COLO668 (cell line): ENCODE data around the gene RFX3.

Source experiments
- DNase-seq: peaks from one replicate; lab custom pipeline; 2025; ENCODE audit not compliant: unreplicated experiment; lab: John Stamatoyannopoulos, UW

RFX3 gene

GRCh38 chr9:3478549-3478953, 47.2 kb downstream of the RFX3 start:
- no peak for DNase-seq

DNA sequence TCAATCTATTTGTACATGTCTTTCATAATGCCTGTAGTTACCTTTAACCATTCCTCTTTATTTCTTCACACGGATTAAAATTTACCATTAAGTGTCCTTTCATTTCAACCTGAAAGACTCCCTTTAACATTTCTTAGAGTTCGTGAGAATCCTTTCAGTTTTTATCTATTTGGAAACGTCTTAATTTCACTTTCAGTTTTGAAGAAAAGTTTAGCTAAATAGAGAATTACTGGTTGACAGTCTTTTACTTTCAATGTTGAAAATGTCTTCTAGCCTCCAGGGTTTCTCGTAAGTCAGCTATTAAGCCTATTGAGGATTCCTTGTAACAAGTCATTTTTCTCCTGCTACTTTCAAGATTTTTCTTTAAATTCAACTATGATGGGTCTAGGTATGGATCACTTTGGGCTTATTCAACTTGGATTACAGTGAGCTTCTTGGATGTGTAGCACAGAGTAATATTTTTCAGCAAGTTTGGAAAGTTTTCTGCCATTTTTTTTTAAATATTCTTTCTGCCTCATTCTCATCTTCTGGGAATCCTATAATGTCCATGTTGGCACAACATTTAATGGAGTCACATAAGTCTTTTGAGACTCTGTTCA, 48.5 kb downstream of the RFX3 start:
- DNase-seq = no peak

- no peak for DNase-seq
Measured at GRCh38 chr9:3475300-3476020, 50.3 kb downstream of the RFX3 start.

- DNase-seq = no peak
Measured at GRCh38 chr9:3474821-3475220, 51.0 kb downstream of the RFX3 start.

GRCh38 chr9:3473405-3473804, 52.4 kb downstream of the RFX3 start:
- no peak for DNase-seq

GRCh38 chr9:3471883-3472282, 53.9 kb downstream of the RFX3 start:
- DNase-seq = no peak

DNA sequence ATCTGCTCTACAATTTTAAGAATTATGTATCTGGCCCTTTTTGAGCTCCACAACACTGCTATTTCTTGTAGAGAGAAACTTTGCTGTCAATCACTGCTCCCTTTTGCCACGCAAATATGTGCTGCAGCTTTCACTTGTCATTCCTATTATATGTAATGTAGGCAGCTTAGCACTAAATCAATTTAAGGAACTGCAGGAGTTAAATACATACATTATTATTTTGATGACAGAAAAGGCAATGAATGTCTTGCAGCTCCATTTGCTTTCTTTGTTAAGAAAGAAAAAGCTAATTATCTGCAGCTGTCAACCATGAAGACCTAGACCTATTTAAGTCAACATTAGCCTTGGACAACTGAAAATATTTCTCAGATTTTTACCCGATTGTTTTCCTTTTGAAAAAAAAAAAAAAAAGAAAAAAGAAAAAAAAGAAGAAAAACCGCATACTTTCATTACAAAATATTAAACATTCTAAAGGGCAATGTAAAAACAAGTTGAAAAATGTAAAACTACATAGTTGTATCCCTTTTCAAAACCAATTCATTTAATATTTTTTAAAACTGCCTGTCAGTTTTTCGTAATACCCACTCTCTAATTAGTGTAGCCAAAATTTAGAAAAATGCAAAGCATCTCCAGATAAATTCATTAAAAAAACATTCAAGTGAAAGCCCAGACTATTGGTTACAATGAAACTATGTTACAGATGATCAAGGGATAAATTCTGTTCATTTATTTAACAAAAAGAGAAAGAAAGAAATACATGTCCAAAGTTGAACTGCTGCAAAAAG, 57.2 kb downstream of the RFX3 start:
- no peak for DNase-seq

DNA sequence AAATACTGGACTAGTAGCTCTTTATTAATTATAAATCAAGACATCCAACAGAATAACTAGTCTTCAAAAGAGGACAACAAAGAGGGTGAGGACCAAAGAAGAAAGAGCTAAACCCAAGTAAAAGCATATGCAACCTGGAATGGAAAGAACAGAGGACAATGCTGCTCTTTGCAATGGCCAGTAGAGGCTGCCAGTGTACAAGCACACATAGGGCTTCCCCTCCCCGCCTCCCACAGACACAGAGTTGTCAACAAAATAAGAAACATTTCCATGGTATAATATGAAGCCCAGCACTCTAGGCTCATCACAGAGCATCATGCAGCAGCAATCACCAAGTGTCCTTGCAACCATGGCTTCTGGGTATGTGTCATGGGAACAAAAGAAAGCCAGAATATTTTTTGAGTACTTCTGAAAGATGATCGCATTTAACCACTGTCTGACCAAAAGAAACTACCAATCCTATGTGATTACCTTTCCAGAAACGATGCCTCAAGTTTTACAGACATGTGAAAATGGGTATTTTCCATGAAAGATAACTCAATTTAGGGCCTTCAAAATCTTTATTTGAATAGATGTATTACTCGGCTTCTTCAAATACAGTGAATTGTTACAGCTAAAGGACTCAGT, 58.1 kb downstream of the RFX3 start:
- peak; percentile 38 for DNase-seq

DNA sequence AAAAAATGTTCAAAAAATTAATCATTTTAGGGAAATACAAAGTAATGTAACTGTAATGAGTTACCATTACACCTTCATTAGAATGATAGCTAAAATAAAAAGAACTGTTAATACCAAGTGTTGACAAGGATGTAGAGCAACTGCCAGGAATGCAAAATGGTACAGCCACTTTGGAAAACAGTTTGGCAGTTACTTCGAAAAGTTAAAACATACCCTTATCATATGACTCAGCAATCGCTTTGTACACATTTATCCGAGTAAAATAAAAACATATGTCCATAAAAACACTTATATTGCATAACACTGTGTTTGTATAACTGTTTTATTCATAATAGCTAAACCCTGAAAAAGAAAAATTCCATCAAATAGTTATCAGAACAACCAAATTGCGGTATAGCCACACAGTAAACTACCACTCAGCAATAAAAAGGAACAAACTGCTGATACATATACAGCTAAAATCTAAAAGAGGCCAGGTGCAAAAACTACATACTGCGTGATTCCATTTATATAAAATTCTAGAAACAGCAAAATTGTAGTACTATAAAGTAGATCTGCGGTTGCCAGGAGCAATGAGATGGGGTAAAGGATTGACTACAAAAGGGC, 61.7 kb downstream of the RFX3 start:
- DNase-seq = no peak

- DNase-seq = no peak
Measured at GRCh38 chr9:3458806-3459475, 66.9 kb downstream of the RFX3 start.

- no peak for DNase-seq
Measured at GRCh38 chr9:3457175-3457574, 68.6 kb downstream of the RFX3 start.

DNA sequence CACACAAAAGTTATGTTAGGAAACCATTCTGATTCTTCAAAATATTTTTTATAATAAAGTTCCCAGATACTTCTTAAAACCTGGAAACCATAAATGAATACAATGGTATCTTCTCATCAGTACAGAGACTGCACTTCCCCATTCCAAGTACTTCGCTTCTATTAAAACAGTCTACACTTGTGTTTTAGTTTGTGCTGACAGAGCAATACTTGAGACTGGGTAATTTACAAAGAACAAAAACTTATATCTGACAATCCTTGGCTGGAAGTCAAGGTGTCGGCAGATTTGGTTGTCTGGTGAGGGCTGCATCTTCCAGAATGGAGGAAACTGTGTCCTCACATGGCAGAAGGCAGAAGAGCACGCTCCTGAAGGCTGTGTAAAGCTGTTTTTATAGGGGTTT, 70.1 kb downstream of the RFX3 start:
- DNase-seq = no peak

DNA sequence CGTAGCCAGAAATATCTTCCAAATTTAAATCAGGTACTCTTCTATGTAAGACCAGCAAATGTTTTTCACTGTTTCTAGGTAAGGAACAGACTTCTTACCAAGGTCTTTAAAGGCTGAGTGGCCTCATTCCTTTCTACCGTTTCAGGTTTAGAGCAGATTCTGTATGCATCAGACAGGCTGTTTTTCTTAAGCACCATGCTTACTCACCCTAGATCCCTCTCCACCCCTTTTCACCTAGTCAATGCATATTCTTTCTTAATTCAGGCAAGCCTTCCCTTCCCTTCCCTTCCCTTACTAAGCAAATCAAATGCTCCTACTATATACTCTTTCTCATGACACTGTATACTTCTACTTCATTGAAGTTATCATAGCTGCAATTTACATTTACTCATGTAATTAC, 70.7 kb downstream of the RFX3 start:
- no peak for DNase-seq

DNA sequence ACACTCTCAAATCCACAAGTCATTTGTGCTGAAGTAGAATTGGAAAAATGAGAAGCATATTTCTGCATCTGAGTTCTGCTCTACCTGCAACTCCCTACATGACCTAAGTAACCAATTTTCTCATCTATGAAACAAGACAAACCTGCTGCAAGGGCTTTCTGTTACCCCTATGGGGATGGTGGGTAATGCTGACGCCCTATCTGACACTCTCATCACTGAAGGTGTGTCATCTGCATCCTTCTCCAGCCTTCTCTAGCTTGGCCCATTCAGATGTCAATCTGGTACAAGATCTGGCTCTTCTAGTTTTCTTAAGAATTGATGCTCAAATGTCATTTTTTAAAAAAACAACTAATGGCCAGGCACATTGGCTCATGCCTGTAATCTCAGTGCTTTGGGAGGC, 73.8 kb downstream of the RFX3 start:
- DNase-seq = no peak

GRCh38 chr9:3447788-3448187, 78.0 kb downstream of the RFX3 start:
- DNase-seq = no peak

GRCh38 chr9:3447143-3447542, 78.7 kb downstream of the RFX3 start:
- DNase-seq = no peak

DNA sequence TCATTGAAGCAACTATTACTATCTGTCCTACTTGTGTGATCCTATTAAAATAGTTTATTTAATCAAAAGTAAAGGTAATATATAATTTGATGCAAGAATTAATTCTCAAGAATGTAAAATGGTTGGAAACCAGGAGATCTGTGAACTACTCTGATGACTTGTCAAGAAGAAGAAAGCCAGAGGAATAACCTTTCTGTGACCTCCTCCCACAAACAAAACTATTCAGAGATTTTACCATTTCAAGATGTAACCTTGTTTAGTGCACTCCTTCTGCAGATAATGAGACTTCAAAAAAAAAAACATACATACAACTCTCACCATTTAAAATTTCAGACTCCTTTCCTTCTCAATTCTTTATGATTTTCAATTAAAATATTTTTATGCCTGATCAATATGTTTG, 79.5 kb downstream of the RFX3 start:
- DNase-seq = no peak

GRCh38 chr9:3444016-3444415, 81.8 kb downstream of the RFX3 start:
- no peak for DNase-seq

DNA sequence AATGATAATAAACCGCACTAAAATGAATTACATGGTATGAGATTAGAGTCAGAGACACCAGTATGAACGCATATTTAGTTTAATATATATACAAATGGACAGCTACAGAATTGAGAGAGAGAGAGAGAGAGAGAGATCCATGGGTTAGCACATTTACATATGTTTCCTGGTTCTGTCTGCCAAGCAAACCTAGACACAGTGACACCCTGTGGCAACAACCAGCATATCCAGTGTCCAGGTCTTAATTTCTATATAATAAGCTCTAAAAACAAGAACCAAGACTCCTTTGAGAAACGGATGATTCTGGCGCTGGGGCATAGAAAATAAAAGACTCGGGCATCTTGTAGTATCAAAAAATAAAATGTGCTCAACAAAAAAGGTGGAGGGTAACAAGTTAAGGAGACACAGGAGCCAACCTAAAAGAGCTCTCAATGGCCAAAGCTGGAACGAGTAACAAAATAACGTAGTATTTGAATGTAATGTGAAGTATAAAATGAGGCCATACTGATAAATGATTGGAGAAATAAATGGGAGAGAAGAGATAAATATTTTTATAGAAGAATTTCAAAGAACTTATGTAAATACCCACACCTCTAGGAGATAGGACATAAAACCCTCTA, 84.5 kb downstream of the RFX3 start:
- DNase-seq = peak; percentile 16

- no peak for DNase-seq
Measured at GRCh38 chr9:3436629-3437420, 89.0 kb downstream of the RFX3 start.
